ENCODE results near the gene FTSJ3. TPM values are rescaled to one million over a fixed set of nuclear protein-coding genes. Genes with fewer than 3 reads are reported as not detected.
"Not testable (repeated sequence)": the region's sequence is repeated elsewhere in the genome, so short reads cannot be mapped to it uniquely, and the experiment has no call there.

Gene FTSJ3
- polyA plus RNA-seq, 2 of the 4 experiments (the other 2 are of a cell fraction), result 74.5 to 104 TPM

DNA sequence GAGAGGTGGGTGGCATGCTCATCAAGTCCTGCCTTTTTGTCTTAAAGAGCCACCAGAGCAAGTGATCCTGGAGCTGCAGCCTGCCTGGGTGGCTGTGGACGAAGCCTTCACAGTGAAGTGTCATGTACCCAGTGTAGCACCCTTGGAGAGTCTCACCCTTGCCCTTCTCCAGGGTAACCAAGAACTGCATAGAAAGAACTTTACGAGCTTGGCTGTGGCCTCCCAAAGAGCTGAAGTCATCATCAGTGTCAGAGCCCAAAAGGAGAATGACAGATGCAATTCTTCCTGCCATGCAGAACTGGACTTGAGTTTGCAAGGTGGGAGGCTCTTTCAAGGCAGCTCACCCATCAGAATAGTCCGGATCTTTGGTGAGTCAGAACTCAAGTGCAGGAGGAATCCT is 31.8 kb upstream of the FTSJ3 start (continued):
- no peak for TF ChIP-seq ELK1 (IDR thresholded peaks at IDR 0.05; ENCODE audit: low read depth, low read length)

DNA sequence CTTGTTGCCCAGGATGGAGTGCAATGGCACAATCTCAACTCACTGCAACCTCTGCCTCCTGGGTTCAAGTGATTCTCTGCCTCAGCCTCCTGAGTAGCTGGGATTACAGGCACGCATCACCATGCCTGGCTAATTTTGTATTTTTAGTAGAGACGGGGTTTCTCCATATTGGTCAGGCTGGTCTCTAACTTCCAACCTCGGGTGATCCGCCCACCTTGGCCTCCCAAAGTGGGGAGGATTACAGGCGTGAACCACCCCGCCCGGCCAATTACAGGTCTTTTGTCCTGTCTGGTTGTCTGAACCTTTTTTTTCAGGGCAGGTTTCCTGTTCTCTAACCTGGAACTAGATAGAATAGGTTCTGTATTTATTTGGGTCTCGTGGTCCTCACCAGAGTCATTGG is 29.0 kb upstream of the FTSJ3 start:
- ATAC-seq; DNase-seq (ENCODE audit: low read depth in 1 of 2, low spot score in 1 of 2); H3K9me3 ChIP-seq; H3K27ac ChIP-seq; FAIRE-seq; POLR2A ChIA-PET; H3K4me1 ChIP-seq; H3K4me3 ChIP-seq; H3K4me2 ChIP-seq: not testable (repeated sequence)
- 83% methylated on average over 8 of the region's 8 CpGs for WGBS (ENCODE audit: missing lambda C conversion rate)
- CTCF ChIA-PET, result interaction anchor here (0.7 to 4.7 kb wide), 2 partner anchors 10 to 23 kb away, joined by 3 to 46 read pairs; no protein-coding TSS in a partner anchor

DNA sequence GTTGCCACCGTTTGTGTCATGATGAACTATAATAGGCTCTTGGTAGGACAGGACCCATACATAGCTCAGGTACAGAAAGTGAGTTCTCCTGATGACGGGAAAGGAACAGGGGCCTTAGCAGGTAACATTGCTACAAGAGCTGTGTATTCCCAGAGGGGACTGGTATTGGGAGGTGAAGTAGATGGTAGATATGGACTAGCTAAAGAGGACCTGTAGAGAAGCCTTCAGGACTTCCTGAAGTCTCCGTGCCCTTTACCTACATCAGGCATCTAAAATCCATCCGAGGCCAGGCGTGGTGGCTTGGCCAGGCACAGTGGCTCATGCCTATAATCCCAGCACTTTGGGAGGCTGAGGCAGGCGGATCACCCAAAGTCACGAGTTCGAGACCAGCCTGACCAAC is 27.7 kb upstream of the FTSJ3 start:
- Histone ChIP-seq H3K4me2 (no peak overlapping the region), H3K4me1 (no peaks in the 10 kb centered on the region), H3K9me3 (no peaks in the 10 kb centered on the region), H3K27ac (no peak overlapping the region), H3K4me3 (no peak overlapping the region)
- DNase-seq (ENCODE audit: low read depth in 1 of 2, low spot score in 1 of 2) (no peak), FAIRE-seq (no peak), ATAC-seq (no peak)
- TF ChIP-seq POLR2AphosphoS2 (conservative IDR thresholded peaks at IDR 0.05; ENCODE audit: low read length) (no peak), ELK1 (IDR thresholded peaks at IDR 0.05; ENCODE audit: low read depth, low read length) (no peak), NPAS2 (CRISPR knock-in tag; IDR thresholded peaks at IDR 0.05; ENCODE audit: borderline replicate concordance) (no peak), HEYL (CRISPR knock-in tag; IDR thresholded peaks at IDR 0.05) (no peak), HDAC2 (IDR thresholded peaks at IDR 0.05) (no peak), HOXB13 (CRISPR knock-in tag; IDR thresholded peaks at IDR 0.05; ENCODE audit: low read depth) (no peak), RARB (CRISPR knock-in tag; IDR thresholded peaks at IDR 0.05) (no peak), JUNB (IDR thresholded peaks at IDR 0.05) (no peak)
- TF ChIP-seq, protein P1, sequence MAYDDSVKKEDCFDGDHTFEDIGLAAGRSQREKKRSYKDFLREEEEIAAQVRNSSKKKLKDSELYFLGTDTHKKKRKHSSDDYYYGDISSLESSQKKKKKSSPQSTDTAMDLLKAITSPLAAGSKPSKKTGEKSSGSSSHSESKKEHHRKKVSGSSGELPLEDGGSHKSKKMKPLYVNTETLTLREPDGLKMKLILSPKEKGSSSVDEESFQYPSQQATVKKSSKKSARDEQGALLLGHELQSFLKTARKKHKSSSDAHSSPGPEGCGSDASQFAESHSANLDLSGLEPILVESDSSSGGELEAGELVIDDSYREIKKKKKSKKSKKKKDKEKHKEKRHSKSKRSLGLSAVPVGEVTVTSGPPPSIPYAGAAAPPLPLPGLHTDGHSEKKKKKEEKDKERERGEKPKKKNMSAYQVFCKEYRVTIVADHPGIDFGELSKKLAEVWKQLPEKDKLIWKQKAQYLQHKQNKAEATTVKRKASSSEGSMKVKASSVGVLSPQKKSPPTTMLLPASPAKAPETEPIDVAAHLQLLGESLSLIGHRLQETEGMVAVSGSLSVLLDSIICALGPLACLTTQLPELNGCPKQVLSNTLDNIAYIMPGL (CRISPR knock-in tag; IDR thresholded peaks at IDR 0.05; ENCODE audit: borderline replicate concordance), result no peak
- TF ChIP-seq, protein P2, sequence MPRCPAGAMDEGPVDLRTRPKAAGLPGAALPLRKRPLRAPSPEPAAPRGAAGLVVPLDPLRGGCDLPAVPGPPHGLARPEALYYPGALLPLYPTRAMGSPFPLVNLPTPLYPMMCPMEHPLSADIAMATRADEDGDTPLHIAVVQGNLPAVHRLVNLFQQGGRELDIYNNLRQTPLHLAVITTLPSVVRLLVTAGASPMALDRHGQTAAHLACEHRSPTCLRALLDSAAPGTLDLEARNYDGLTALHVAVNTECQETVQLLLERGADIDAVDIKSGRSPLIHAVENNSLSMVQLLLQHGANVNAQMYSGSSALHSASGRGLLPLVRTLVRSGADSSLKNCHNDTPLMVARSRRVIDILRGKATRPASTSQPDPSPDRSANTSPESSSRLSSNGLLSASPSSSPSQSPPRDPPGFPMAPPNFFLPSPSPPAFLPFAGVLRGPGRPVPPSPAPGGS (IDR thresholded peaks at IDR 0.05), result no peak
- WGBS (ENCODE audit: missing lambda C conversion rate), result 54% methylated on average over 8 of the region's 8 CpGs
- POLR2A ChIA-PET, result no interaction called here
- CTCF ChIA-PET, result interaction anchor here (0.7 to 4.7 kb wide), 4 partner anchors 11 to 171 kb away, joined by 3 to 46 read pairs (median 5); partner anchors contain the start of gene GH2

- 52% methylated on average over 5 of the region's 5 CpGs for WGBS (ENCODE audit: missing lambda C conversion rate)
- no peak for ATAC-seq
- Histone ChIP-seq H3K9me3 (no peaks in the 10 kb centered on the region), H3K27ac (no peak overlapping the region), H3K4me3 (no peak overlapping the region), H3K4me2 (no peak overlapping the region), H3K4me1 (no peaks in the 10 kb centered on the region)
- no peak for FAIRE-seq
- POLR2A ChIA-PET, result no interaction called here
- CTCF ChIA-PET, result interaction anchor here (0.7 to 4.7 kb wide), 6 partner anchors 10 to 171 kb away, joined by 3 to 46 read pairs (median 4); partner anchors contain the start of genes GH1 and GH2
- DNase-seq (ENCODE audit: low read depth in 1 of 2, low spot score in 1 of 2), result no peak
- TF ChIP-seq EHMT2 (IDR thresholded peaks at IDR 0.05; ENCODE audit: low read depth) (no peak), ELK1 (IDR thresholded peaks at IDR 0.05; ENCODE audit: low read depth, low read length) (no peak), PHF8 (IDR thresholded peaks at IDR 0.05; ENCODE audit: borderline replicate concordance, low read depth) (no peak), MAZ (IDR thresholded peaks at IDR 0.05; ENCODE audit: borderline replicate concordance, low read depth, low read length) (no peak), NR3C1 (IDR thresholded peaks at IDR 0.05) (no peak), HEYL (CRISPR knock-in tag; IDR thresholded peaks at IDR 0.05) (no peak), CHD4 (IDR thresholded peaks at IDR 0.05; ENCODE audit: borderline replicate concordance) (no peak), TP53 (CRISPR knock-in tag; IDR thresholded peaks at IDR 0.05) (no peak), MYC (IDR thresholded peaks at IDR 0.05; ENCODE audit: borderline replicate concordance, low read length) (no peak)
- TF ChIP-seq, protein P2 (IDR thresholded peaks at IDR 0.05), result no peak
- TF ChIP-seq, protein P3, sequence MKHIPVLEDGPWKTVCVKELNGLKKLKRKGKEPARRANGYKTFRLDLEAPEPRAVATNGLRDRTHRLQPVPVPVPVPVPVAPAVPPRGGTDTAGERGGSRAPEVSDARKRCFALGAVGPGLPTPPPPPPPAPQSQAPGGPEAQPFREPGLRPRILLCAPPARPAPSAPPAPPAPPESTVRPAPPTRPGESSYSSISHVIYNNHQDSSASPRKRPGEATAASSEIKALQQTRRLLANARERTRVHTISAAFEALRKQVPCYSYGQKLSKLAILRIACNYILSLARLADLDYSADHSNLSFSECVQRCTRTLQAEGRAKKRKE (CRISPR knock-in tag; IDR thresholded peaks at IDR 0.05; ENCODE audit: low read depth), result no peak
These were observed 27.2 kb upstream of the FTSJ3 start for GRCh38 chr17:63854709-63855108.
